Stimulated activated naive CD4-positive, alpha-beta T cell treated with Interleukin-2 at 50 U/mL for 16 hours (primary cell): ENCODE data around the gene ITLN1.
A peak's percentile ranks its signal among the peaks of the same experiment; 100 is the strongest.

Experiments
- DNase-seq: peaks from one replicate; lab custom pipeline; 2025; lab: John Stamatoyannopoulos, UW

The ITLN1 gene

DNA sequence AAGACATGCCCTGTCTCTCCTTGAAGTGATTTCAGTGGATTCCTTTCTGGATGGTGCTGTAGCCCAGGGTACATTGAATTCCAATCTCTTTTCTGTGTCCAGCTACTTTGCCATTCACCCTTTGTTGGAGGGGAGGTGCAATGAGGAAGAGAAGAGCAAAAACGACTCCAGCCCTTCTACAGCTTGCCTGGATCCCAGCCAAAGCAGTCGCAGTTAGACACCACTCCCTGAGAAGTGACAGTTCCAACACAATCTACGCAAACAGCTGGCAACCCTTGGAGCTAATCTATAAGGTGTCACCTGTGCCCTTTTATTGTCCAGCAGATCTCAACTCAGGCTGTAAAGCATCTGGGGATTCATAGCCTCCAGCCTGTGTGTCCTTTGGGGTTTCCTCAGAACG is 26.9 kb downstream of the ITLN1 start:
- no peak for DNase-seq

DNA sequence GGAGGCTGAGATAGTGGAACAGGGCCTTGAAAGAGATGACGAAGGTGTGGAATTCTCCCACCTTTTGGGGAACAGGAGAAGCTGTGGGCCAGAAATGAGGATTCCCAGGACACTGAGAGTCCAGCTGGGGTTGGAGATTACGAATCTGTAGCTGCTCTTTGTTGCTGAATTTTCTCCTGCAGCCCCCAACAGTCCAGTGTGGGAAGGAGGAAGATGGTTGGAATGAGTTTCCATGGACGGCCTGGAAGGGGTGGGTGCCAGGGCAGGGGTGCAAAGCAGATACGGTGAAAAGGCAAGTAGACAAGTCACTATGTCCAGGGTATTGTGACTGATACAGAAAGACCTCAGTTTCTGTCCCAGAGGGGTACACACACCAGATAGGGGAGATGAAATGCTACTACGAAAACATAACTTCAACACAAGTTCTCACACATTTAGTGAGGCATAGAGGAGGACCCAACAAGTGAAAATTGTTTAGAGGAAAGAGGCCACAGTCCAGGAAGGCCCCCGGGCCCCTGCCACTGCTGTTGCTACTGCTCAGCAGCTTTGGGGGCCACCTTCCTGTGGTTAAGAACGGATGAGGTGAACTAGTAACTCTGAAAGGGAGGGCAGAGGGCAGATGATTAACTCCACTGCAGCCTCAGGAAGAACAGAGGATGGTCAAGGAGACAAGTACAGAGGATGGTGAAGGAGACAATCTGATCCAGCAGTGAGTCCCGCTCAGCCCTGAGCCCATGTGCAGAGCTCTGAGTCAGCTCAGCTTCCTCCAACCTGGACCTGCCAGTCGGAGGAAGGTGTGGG is 29.6 kb downstream of the ITLN1 start:
- DNase-seq: no peak

- no peak for DNase-seq
Observed at GRCh38 chr1:160853754-160854153, 31.2 kb downstream of the ITLN1 start.

DNA sequence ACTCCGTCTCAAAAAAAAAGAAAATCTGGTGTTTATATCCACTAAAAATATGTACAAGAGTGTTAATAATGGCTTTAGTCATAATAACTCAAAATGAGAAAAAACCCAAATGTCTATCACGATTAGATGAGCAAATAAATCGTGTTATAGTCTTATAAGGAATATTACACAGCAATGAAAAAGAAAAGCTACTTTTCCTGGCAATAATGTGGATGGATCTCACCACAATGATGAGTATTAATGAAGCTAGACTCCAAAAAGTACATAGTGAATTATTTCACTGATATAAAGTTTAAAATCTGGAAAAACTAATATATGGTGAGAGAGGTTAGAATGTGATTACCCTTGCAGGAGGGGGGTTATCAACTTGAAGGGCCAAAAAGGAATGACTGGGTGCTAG is 32.0 kb downstream of the ITLN1 start:
- no peak for DNase-seq

GRCh38 chr1:160850993-160851392 is 34.0 kb downstream of the ITLN1 start:
- DNase-seq: no peak

DNA sequence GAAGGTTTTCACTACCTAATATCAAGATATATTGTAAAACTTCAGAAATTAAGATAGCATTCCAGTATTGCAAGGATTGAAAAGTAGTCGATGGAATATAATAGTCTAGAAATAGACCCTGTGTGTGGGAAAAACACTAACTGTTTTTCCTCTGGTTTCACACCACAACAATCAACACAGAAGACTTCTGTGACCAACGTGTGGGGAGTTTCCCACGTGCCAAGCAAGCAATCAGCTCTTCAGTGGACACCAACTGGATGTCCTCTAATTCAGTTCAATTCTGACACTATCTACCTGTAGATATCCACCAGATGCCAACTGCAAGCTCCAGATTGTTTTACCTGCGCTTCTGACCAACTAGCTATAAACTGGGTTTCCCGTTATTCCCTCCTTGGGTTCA is 34.4 kb downstream of the ITLN1 start:
- DNase-seq: no peak

- DNase-seq: no peak
Observed at GRCh38 chr1:160846281-160846680, 38.7 kb downstream of the ITLN1 start.

- no peak for DNase-seq
Observed at GRCh38 chr1:160844447-160845232, 40.3 kb downstream of the ITLN1 start.

- no peak for DNase-seq
Observed at GRCh38 chr1:160841079-160841478, 43.9 kb downstream of the ITLN1 start.

GRCh38 chr1:160839746-160840145 is 45.2 kb downstream of the ITLN1 start:
- no peak for DNase-seq

DNA sequence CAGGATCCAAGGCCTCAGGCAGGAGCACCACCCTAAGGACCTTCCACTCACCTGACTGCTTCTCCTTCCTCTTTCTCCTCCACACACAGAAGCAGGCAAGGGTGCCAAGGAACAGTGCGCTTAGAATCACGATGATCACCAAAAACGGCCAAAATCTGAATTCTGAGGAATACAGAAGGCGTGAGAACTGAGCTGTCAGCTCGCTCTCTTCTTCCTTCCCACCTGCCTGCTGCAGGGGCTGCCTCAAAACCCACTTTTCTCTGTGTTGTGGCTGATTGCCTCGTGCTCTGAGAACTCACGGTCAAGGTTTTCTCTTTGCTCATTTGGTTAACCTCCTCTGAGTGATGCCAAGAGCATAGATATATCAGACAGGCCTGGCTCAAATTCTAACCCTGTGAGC is 46.1 kb downstream of the ITLN1 start:
- DNase-seq: no peak

DNA sequence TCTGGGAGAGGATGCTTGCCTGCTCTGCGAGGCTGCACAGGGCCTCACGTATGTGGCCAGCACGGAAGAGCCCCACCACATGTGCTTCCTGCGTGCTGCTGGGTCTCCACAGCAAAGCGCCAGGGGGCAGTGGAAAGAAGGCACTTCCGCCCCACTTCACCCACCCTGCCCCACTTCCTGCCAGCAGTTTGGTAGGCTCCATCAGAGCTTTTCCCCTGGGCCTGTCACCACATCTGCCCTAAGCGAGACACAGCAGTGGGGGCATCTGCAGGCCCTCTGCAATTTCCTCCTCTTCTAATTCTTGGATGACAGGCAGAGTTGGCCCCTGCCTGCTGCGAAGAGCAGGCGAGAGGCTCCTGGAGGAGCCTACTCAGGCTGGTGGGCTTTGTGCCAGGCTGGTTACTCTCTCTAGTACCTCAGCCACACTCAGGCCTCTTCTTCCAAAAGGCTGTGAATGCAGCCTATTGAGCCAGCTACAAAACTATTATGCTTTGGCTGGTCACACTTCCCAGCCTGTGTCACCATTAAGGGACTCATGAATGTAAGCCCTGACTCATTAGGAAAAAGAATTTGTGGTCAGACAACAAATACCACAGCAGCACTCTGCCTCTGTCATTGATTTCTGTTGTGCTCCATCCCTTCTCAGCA is 47.3 kb downstream of the ITLN1 start:
- peak; percentile 73 for DNase-seq

DNA sequence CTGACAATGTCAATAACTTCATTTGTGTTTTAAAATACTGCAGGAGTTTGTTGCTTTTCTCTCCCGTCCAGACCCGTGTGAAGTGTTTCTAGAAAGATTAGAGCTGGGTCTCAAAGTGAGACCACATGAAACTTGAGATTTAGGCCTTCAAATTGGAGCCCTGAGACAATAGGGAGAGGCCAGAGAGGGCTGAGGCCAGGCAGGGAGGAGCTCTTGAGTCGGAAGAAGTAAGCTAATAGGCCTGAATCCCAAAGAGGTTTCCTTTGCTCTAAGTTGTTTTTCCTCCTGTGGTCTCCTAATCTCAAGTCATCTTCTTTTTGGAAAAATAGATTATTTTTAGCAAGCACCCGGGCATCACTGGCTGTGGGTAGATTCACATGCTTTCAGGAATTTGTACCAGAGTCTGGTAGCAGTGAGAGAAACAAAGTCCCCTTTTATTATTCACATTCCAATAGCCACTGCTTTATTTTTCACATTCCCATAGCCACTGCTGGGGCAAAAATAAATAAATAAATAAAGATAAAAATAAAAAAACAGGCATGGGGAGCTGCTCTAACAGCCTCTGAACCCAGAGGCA is 47.9 kb downstream of the ITLN1 start:
- no peak for DNase-seq

- no peak for DNase-seq
Observed at GRCh38 chr1:160836561-160836960, 48.4 kb downstream of the ITLN1 start.

GRCh38 chr1:160835751-160836150 is 49.2 kb downstream of the ITLN1 start:
- no peak for DNase-seq

- no peak for DNase-seq
Observed at GRCh38 chr1:160834945-160835565, 49.9 kb downstream of the ITLN1 start.

DNA sequence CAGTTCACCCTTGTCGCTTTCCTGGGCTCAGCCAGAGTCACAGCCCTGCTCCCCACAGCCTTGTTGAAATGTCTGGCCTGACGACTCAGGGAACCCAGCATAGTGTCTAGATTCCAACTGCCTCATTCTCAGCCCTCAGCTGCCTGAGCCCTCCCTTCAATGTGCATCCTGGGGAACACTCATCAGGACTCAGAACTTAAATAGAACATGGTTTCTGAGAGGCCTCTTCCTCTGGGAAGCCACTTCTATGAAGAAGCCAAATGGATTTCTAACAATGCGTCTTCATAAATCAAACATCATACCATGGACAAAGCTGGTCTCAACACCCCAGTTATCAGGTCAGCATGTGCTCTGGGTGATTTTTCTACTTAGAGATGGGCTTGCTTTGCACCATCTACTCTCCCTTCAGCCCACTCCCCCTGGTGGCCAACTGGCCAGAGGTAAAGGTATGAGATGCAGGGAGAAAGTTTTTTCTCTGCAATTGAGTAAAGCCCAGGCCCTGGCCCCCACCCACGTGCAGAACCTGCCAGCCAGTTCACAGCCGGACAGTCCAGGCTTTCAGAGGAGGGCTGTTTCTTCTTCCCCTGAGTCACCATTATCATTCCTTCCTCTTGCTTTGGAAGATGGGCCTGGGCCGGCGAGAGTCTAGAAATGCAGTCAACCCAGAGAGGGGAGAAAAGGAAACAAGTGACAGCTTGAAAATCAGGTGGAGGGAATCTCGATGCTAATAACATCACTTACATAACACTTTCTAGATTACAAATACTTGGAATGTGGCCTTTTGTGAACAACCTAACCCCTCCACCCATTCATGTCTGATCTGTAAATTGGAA is 54.4 kb downstream of the ITLN1 start:
- DNase-seq: peak; percentile 71

- no peak for DNase-seq
Observed at GRCh38 chr1:160829766-160830165, 55.2 kb downstream of the ITLN1 start.

GRCh38 chr1:160827418-160827817 is 57.6 kb downstream of the ITLN1 start:
- DNase-seq: no peak

DNA sequence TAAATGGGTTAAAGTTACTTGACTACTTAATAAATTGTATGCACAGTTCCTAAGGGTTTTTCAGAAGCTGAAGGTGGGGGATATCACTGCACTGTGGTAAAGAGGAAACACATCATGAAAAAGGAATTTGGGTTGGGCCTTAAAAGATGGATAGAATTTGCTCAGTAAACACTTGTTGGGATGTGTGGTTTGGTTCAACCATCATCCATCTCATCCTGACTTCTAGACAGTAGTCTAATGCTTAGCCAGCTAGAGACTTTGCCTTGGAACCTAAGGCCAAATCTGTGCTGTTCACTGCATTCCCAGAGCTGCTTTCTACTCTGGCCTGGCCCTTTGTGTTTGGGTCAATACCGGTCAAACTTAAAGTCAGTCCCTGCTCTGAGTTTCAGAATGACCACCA is 58.4 kb downstream of the ITLN1 start:
- DNase-seq: no peak
